Measurements from ENCODE around the gene C4orf54.

Gene C4orf54

GRCh38 chr4:99651811-99652485 is 5.7 kb downstream of the C4orf54 start:
- DNase-seq: no peak

GRCh38 chr4:99651016-99651769 is 6.4 kb downstream of the C4orf54 start:
- DNase-seq: no peak

- no peak for DNase-seq
These were observed 7.8 kb downstream of the C4orf54 start for GRCh38 chr4:99649778-99650177.

GRCh38 chr4:99649208-99649607 is 8.4 kb downstream of the C4orf54 start:
- DNase-seq: no peak

GRCh38 chr4:99648321-99648720 is 9.3 kb downstream of the C4orf54 start:
- no peak for DNase-seq

- DNase-seq: no peak
These were observed 10.6 kb downstream of the C4orf54 start for GRCh38 chr4:99647071-99647470.

- no peak for DNase-seq
These were observed 12.0 kb downstream of the C4orf54 start for GRCh38 chr4:99645638-99646037.

- DNase-seq: no peak
These were observed 12.6 kb downstream of the C4orf54 start for GRCh38 chr4:99645036-99645435.

GRCh38 chr4:99644453-99644852 is 13.2 kb downstream of the C4orf54 start:
- no peak for DNase-seq

- DNase-seq: no peak
These were observed 14.7 kb downstream of the C4orf54 start for GRCh38 chr4:99642725-99643489.

GRCh38 chr4:99640676-99641075 is 17.0 kb downstream of the C4orf54 start:
- no peak for DNase-seq

GRCh38 chr4:99637174-99637573 is 20.5 kb downstream of the C4orf54 start:
- DNase-seq: no peak

- no peak for DNase-seq
These were observed 21.2 kb downstream of the C4orf54 start for GRCh38 chr4:99636422-99636821.

GRCh38 chr4:99635601-99636000 is 22.0 kb downstream of the C4orf54 start:
- no peak for DNase-seq

GRCh38 chr4:99634742-99635360 is 22.8 kb downstream of the C4orf54 start:
- DNase-seq: no peak

- no peak for DNase-seq
These were observed 23.9 kb downstream of the C4orf54 start for GRCh38 chr4:99633772-99634171.

- DNase-seq: no peak
These were observed 26.7 kb downstream of the C4orf54 start for GRCh38 chr4:99630857-99631360.

- DNase-seq: no peak
These were observed 27.6 kb downstream of the C4orf54 start for GRCh38 chr4:99629962-99630554.

- DNase-seq: no peak
These were observed 29.6 kb downstream of the C4orf54 start for GRCh38 chr4:99628040-99628439.

GRCh38 chr4:99625369-99625768 is 32.3 kb downstream of the C4orf54 start:
- DNase-seq: no peak

- no peak for DNase-seq
These were observed 33.4 kb downstream of the C4orf54 start for GRCh38 chr4:99624141-99624719.

GRCh38 chr4:99622341-99622740 is 35.3 kb downstream of the C4orf54 start:
- DNase-seq: no peak
